HG02642 (cell line): ENCODE results near the gene LNX2.

Experiments used
- ATAC-seq: cut with Tn5 transposase; IDR thresholded peaks from one replicate; pipeline ENCODE4 v1.9.1; 2021; ENCODE audit warnings: mild to moderate bottlenecking; ENCODE audit not compliant: unreplicated experiment, poor library complexity

The LNX2 gene

GRCh38 chr13:27572234-27572901 lies 48.0 kb downstream of the LNX2 start:
- ATAC-seq: no peak

GRCh38 chr13:27570906-27571305 lies 49.4 kb downstream of the LNX2 start:
- no peak for ATAC-seq

- ATAC-seq: no peak
Observed at GRCh38 chr13:27569405-27569804, 50.9 kb downstream of the LNX2 start.

- ATAC-seq: no peak
Observed at GRCh38 chr13:27565818-27566217, 54.5 kb downstream of the LNX2 start.

- no peak for ATAC-seq
Observed at GRCh38 chr13:27562457-27562856, 57.9 kb downstream of the LNX2 start.

- ATAC-seq: no peak
Observed at GRCh38 chr13:27559719-27560118, 60.6 kb downstream of the LNX2 start.

- no peak for ATAC-seq
Observed at GRCh38 chr13:27556109-27556508, 64.2 kb downstream of the LNX2 start.

- no peak for ATAC-seq
Observed at GRCh38 chr13:27551562-27551961, 68.8 kb downstream of the LNX2 start.

GRCh38 chr13:27549406-27549981 lies 70.8 kb downstream of the LNX2 start:
- ATAC-seq: no peak

GRCh38 chr13:27542220-27542619 lies 78.1 kb downstream of the LNX2 start:
- ATAC-seq: no peak

GRCh38 chr13:27541386-27541785 lies 78.9 kb downstream of the LNX2 start:
- no peak for ATAC-seq

GRCh38 chr13:27536361-27537101 lies 83.8 kb downstream of the LNX2 start:
- no peak for ATAC-seq

- no peak for ATAC-seq
Observed at GRCh38 chr13:27535546-27535945, 84.8 kb downstream of the LNX2 start.

- ATAC-seq: no peak
Observed at GRCh38 chr13:27534981-27535380, 85.3 kb downstream of the LNX2 start.

- no peak for ATAC-seq
Observed at GRCh38 chr13:27534108-27534980, 86.0 kb downstream of the LNX2 start.

- ATAC-seq: no peak
Observed at GRCh38 chr13:27533155-27533643, 87.1 kb downstream of the LNX2 start.

- ATAC-seq: no peak
Observed at GRCh38 chr13:27528908-27529307, 91.4 kb downstream of the LNX2 start.

- ATAC-seq: no peak
Observed at GRCh38 chr13:27526516-27526915, 93.8 kb downstream of the LNX2 start.

- no peak for ATAC-seq
Observed at GRCh38 chr13:27524981-27525975, 95.1 kb downstream of the LNX2 start.
